ENCODE data around the gene HOXA9. TPM values are rescaled to one million over a fixed set of nuclear protein-coding genes. Genes with fewer than 3 reads are reported as not detected.

Gene HOXA9
- total RNA-seq, 2 experiments from 2014 or later = not detected

- Mint-ChIP-seq H3K27ac (no peak overlapping the region), H3K4me3 (peak overlapping the region; percentile 59), H3K9me3 (no peaks in the 10 kb centered on the region), H3K4me1 (ENCODE audit: low read depth) (peaks cover 27% of the 10 kb centered on the region), H3K36me3 (ENCODE audit: low read depth) (no peaks in the 10 kb centered on the region), H3K27me3 (peaks cover 79% of the 10 kb centered on the region)
- peak; percentile 98 for TF ChIP-seq CTCF (IDR thresholded peaks at IDR 0.05)
- ChIA-PET CTCF (interaction anchor here (0.6 to 4.5 kb wide), 40 partner anchors 10 to 1298 kb away, joined by 3 to 63 read pairs (median 4); partner anchors contain the start of genes HOXA10 and HOXA3), POLR2A (interaction anchor here (0.7 kb wide), 1 partner anchor 63 kb away, joined by 3 read pairs; no protein-coding TSS in a partner anchor)
- intact Hi-C loops (cut with micrococcal nuclease) = loop anchor here (2.0 kb wide), 2 partner anchors 306 to 478 kb away; no protein-coding TSS in a partner anchor
- ATAC-seq = peak; percentile 78
- DNase-seq = peak; percentile 89
These were observed 4.7 kb downstream of the HOXA9 start for GRCh38 chr7:27160546-27161213.

DNA sequence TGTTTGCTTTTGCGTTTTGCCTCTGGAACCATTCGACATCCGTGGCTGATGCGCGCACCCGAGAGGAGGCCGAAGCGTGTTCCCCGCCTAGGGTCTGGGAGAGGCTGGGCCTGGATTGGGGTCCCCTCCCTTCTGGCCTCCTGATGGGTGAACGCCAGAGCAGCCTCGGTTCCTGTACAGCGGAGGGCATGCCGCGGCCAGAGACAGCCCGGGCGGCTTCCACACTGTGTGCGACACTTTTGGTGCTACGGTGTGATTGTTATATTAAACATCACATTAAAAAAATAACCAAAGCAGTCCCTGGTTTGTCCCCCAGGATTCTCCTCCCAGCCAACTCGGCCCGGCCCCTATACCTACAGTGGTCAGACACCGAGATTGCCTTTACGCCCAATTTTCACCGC, 5.2 kb downstream of the HOXA9 start:
- intact Hi-C loops (cut with micrococcal nuclease) = loop anchor here (2.0 kb wide), 2 partner anchors 305 to 477 kb away; no protein-coding TSS in a partner anchor
- ATAC-seq = no peak
- POLR2A ChIA-PET = no interaction called here
- Mint-ChIP-seq H3K4me3 (peak overlapping the region; percentile 50), H3K27ac (no peak overlapping the region), H3K9me3 (no peaks in the 10 kb centered on the region), H3K36me3 (ENCODE audit: low read depth) (no peaks in the 10 kb centered on the region), H3K4me1 (ENCODE audit: low read depth) (peaks cover 30% of the 10 kb centered on the region), H3K27me3 (peaks cover 80% of the 10 kb centered on the region)
- CTCF ChIA-PET = interaction anchor here (1.2 to 4.5 kb wide), 22 partner anchors 9 to 790 kb away, joined by 3 to 63 read pairs (median 6); partner anchors contain the start of genes HOXA10 and HOXA3
- no peak for TF ChIP-seq CTCF (IDR thresholded peaks at IDR 0.05)
- DNase-seq = no peak

DNA sequence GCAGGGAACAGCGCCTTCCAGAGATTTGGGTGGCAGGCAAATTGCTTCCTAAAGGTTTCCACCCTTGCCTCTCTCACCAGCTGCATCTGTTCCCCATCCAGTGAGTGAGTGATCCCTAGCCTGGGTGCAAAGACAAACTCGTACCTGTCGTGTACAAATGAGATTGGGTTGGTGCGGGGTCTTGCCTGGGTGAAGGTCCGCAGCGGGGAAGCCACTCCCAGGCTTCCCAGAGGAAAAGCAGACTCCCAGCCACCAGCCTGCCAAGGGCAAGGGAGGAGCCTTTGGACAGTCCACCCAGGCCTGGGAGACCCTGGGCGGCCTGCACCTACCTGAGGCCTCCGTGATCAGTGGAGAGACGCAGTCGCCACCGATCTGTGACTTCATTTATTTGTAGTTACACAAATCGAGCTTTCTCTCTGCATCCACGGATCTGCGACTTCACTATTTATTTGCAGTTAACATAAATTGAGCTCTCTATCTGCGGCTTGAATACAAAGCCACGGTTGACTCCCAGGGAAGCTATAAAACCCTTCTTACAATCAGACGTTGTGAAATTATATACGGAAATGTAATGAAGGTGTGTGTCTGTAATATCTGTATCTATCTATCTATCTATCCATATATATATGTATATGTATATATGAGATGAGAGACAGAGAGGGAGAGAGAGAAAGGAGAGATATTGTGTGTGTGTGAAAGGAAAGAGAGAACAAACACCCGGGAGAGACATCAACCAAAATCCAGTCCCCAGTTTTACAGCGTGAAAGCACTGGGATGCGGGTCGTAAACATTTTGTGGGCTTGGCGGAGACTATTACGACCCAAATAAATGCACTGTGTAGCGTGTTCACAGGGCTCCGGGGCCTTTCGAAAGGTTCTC, 5.8 kb downstream of the HOXA9 start:
- Mint-ChIP-seq H3K27me3 (peaks cover 82% of the 10 kb centered on the region), H3K36me3 (ENCODE audit: low read depth) (no peaks in the 10 kb centered on the region), H3K4me3 (peak overlapping the region; percentile 50), H3K4me1 (ENCODE audit: low read depth) (peaks cover 32% of the 10 kb centered on the region), H3K27ac (no peak overlapping the region), H3K9me3 (no peaks in the 10 kb centered on the region)
- ChIA-PET POLR2A (no interaction called here), CTCF (interaction anchor here (0.7 to 2.1 kb wide), 10 partner anchors 10 to 480 kb away, joined by 3 to 15 read pairs (median 6); partner anchors contain the start of gene HOXA10)
- ATAC-seq = no peak
- intact Hi-C loops (cut with micrococcal nuclease) = loop anchor here (2.0 to 5.0 kb wide), 4 partner anchors 38 to 477 kb away; partner anchors contain the start of gene EVX1
- TF ChIP-seq CTCF (IDR thresholded peaks at IDR 0.05) = no peak
- DNase-seq = no peak

DNA sequence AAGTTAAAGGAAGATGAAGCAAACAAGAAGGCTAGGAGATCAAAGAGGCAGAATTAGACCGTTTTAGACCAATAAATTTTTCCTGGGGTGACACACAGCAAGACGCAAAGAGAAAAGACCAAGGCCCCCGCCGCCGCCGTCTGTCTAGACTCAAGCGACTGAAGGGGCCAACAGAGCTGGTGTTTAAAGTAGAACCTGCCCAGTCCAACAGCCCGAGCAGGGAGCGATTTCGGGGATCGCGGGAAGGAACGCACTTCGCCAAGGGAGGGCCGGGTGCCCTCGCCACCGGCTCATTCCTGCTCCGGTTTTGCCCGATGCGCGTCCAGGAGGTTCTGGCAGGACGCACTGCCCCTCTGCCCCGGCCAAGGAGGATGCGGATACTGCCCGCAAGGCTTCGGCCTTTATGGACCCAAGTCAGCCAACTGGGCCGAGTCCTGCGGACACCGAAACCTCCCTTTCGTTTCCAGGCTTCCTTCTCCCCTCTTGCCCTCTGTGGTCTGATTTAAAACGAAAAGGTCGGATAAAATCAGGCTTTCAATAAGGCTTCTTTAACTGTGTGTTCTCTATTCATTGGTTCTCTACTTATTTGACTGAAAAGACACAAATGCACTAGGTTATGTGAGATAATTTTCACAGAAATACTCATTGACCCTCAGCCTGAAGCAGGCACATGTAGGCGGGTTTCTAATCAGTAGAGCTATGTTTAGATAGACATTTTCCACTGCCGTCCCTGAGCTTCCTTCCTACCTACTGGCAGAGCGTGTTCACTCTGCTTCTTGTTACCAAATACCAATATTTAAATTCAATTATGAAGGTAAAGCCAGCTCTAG, 6.7 kb downstream of the HOXA9 start:
- H3K4me1 Mint-ChIP-seq (ENCODE audit: low read depth) = peaks cover 34% of the 10 kb centered on the region

More for the DNA sequence above, 6.7 kb downstream of the HOXA9 start:
- intact Hi-C loops (cut with micrococcal nuclease) = loop anchor here (5.0 kb wide), 2 partner anchors 39 to 84 kb away; partner anchors contain the start of gene EVX1
- TF ChIP-seq CTCF (IDR thresholded peaks at IDR 0.05) = no peak
- H3K9me3 Mint-ChIP-seq = no peaks in the 10 kb centered on the region
- H3K27me3 Mint-ChIP-seq = peaks cover 82% of the 10 kb centered on the region
- ChIA-PET POLR2A (no interaction called here), CTCF (interaction anchor here (0.7 to 2.1 kb wide), 12 partner anchors 8 to 479 kb away, joined by 3 to 15 read pairs (median 4); partner anchors contain the start of gene HOXA10)
- no peaks in the 10 kb centered on the region for H3K36me3 Mint-ChIP-seq (ENCODE audit: low read depth)
- DNase-seq = no peak
- no peak overlapping the region for H3K27ac Mint-ChIP-seq
- no peak overlapping the region for H3K4me3 Mint-ChIP-seq
- no peak for ATAC-seq

All from activated CD8-positive, alpha-beta T cell treated with anti-CD3 and anti-CD28 coated beads for 36 hours (primary cell).